Measurements from ENCODE around the gene TTC21A. TPM values are rescaled to one million over a fixed set of nuclear protein-coding genes. Genes with fewer than 3 reads are reported as not detected.

Gene TTC21A
- total RNA-seq, 1 donor from 2014 or later: 3.9 TPM

- no peaks in the 10 kb centered on the region for H3K9me3 Mint-ChIP-seq (ENCODE audit: unreplicated experiment)
- H2AFZ ChIP-seq (ENCODE audit: low read depth, low read length): no peak overlapping the region
- H3K27me3 ChIP-seq (ENCODE audit: insufficient read depth, low read length): no peaks in the 10 kb centered on the region
- H3K27me3 Mint-ChIP-seq (ENCODE audit: low read depth, unreplicated experiment): peaks cover 10% of the 10 kb centered on the region
- H3K36me3 Mint-ChIP-seq (ENCODE audit: low read depth, unreplicated experiment): peaks cover 6% of the 10 kb centered on the region
- no peaks in the 10 kb centered on the region for H4K20me1 ChIP-seq (ENCODE audit: insufficient read depth, low read length)
- TF ChIP-seq EZH2 (IDR thresholded peaks at IDR 0.05; ENCODE audit: insufficient read depth, low read length): no peak
- TF ChIP-seq, protein P1, sequence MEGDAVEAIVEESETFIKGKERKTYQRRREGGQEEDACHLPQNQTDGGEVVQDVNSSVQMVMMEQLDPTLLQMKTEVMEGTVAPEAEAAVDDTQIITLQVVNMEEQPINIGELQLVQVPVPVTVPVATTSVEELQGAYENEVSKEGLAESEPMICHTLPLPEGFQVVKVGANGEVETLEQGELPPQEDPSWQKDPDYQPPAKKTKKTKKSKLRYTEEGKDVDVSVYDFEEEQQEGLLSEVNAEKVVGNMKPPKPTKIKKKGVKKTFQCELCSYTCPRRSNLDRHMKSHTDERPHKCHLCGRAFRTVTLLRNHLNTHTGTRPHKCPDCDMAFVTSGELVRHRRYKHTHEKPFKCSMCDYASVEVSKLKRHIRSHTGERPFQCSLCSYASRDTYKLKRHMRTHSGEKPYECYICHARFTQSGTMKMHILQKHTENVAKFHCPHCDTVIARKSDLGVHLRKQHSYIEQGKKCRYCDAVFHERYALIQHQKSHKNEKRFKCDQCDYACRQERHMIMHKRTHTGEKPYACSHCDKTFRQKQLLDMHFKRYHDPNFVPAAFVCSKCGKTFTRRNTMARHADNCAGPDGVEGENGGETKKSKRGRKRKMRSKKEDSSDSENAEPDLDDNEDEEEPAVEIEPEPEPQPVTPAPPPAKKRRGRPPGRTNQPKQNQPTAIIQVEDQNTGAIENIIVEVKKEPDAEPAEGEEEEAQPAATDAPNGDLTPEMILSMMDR (IDR thresholded peaks at IDR 0.05; ENCODE audit: insufficient read depth, low read depth, low read length): no peak
- no peak overlapping the region for H3K4me3 Mint-ChIP-seq (ENCODE audit: unreplicated experiment)
- peaks cover 5% of the 10 kb centered on the region for H3K4me1 Mint-ChIP-seq (ENCODE audit: low read depth, unreplicated experiment)
- H3K36me3 ChIP-seq (ENCODE audit: insufficient read depth, low read length): no peaks in the 10 kb centered on the region
- H3K9ac ChIP-seq (ENCODE audit: low read length): no peak overlapping the region
- peaks cover 6% of the 10 kb centered on the region for H3K4me1 ChIP-seq (ENCODE audit: insufficient read depth, low read length)
- DNase-seq (ENCODE audit: low read depth): no peak
- H3K4me2 ChIP-seq (ENCODE audit: low read length): no peak overlapping the region
- no peak overlapping the region for H3K27ac Mint-ChIP-seq (ENCODE audit: unreplicated experiment)
- H3K4me3 ChIP-seq (ENCODE audit: insufficient read depth, low read depth, low read length): no peak overlapping the region
- no peak for FAIRE-seq
- no peaks in the 10 kb centered on the region for H3K79me2 ChIP-seq (ENCODE audit: insufficient read depth, low read length)
- no peaks in the 10 kb centered on the region for H3K9me3 ChIP-seq (ENCODE audit: insufficient read depth, low read depth, low read length)
- no peak overlapping the region for H3K27ac ChIP-seq (ENCODE audit: low read depth, low read length)
Observed at GRCh38 chr3:39127269-39127907, 19.9 kb downstream of the TTC21A start.

GRCh38 chr3:39127908-39128304, 20.4 kb downstream of the TTC21A start:
- Mint-ChIP-seq H3K27ac (ENCODE audit: unreplicated experiment) (no peak overlapping the region), H3K4me3 (ENCODE audit: unreplicated experiment) (no peak overlapping the region), H3K36me3 (ENCODE audit: low read depth, unreplicated experiment) (peaks cover 7% of the 10 kb centered on the region), H3K4me1 (ENCODE audit: low read depth, unreplicated experiment) (peaks cover 5% of the 10 kb centered on the region), H3K9me3 (ENCODE audit: unreplicated experiment) (no peaks in the 10 kb centered on the region), H3K27me3 (ENCODE audit: low read depth, unreplicated experiment) (peaks cover 10% of the 10 kb centered on the region)
- Histone ChIP-seq H2AFZ (ENCODE audit: low read depth, low read length) (no peak overlapping the region), H3K79me2 (ENCODE audit: insufficient read depth, low read length) (no peaks in the 10 kb centered on the region), H3K4me1 (ENCODE audit: insufficient read depth, low read length) (peaks cover 6% of the 10 kb centered on the region), H3K9ac (ENCODE audit: low read length) (no peak overlapping the region), H3K36me3 (ENCODE audit: insufficient read depth, low read length) (no peaks in the 10 kb centered on the region), H3K4me3 (ENCODE audit: insufficient read depth, low read depth, low read length) (no peak overlapping the region), H3K9me3 (ENCODE audit: insufficient read depth, low read depth, low read length) (no peaks in the 10 kb centered on the region), H4K20me1 (ENCODE audit: insufficient read depth, low read length) (no peaks in the 10 kb centered on the region), H3K27me3 (ENCODE audit: insufficient read depth, low read length) (no peaks in the 10 kb centered on the region), H3K4me2 (ENCODE audit: low read length) (no peak overlapping the region), H3K27ac (ENCODE audit: low read depth, low read length) (no peak overlapping the region)
- DNase-seq (ENCODE audit: low read depth) (no peak), FAIRE-seq (no peak)
- no peak for TF ChIP-seq EZH2 (IDR thresholded peaks at IDR 0.05; ENCODE audit: insufficient read depth, low read length)
- TF ChIP-seq, protein P1 (IDR thresholded peaks at IDR 0.05; ENCODE audit: insufficient read depth, low read depth, low read length): no peak

DNA sequence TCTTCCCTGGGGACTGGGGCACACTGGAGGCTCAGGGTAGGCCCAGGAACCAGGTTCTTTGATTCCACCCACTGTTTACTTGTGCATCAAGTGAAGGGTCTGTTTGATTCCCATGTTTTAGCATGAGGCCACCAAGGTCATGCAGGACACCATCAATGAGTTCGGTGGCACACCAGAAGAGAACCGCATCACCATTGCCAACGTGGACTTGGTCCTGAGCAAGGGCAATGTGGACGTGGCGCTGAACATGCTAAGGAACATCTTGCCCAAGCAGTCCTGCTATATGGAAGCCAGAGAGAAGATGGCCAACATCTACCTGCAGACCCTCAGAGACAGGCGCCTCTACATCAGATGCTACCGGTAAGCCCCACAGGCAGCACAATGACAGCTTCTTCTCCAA, 21.5 kb downstream of the TTC21A start:
- Histone ChIP-seq H3K4me3 (ENCODE audit: insufficient read depth, low read depth, low read length) (no peak overlapping the region), H3K27ac (ENCODE audit: low read depth, low read length) (no peak overlapping the region), H2AFZ (ENCODE audit: low read depth, low read length) (no peak overlapping the region), H3K9ac (ENCODE audit: low read length) (no peak overlapping the region), H3K27me3 (ENCODE audit: insufficient read depth, low read length) (no peaks in the 10 kb centered on the region), H3K79me2 (ENCODE audit: insufficient read depth, low read length) (no peaks in the 10 kb centered on the region), H3K4me1 (ENCODE audit: insufficient read depth, low read length) (peaks cover 6% of the 10 kb centered on the region), H3K4me2 (ENCODE audit: low read length) (no peak overlapping the region), H3K36me3 (ENCODE audit: insufficient read depth, low read length) (no peaks in the 10 kb centered on the region), H4K20me1 (ENCODE audit: insufficient read depth, low read length) (no peaks in the 10 kb centered on the region), H3K9me3 (ENCODE audit: insufficient read depth, low read depth, low read length) (no peaks in the 10 kb centered on the region)
- no peak overlapping the region for H3K27ac Mint-ChIP-seq (ENCODE audit: unreplicated experiment)
- FAIRE-seq (no peak), DNase-seq (ENCODE audit: low read depth) (no peak)
- peaks cover 5% of the 10 kb centered on the region for H3K4me1 Mint-ChIP-seq (ENCODE audit: low read depth, unreplicated experiment)
- peaks cover 14% of the 10 kb centered on the region for H3K27me3 Mint-ChIP-seq (ENCODE audit: low read depth, unreplicated experiment)
- TF ChIP-seq, protein P1 (IDR thresholded peaks at IDR 0.05; ENCODE audit: insufficient read depth, low read depth, low read length): no peak
- TF ChIP-seq EZH2 (IDR thresholded peaks at IDR 0.05; ENCODE audit: insufficient read depth, low read length): no peak
- peaks cover 14% of the 10 kb centered on the region for H3K36me3 Mint-ChIP-seq (ENCODE audit: low read depth, unreplicated experiment)
- H3K4me3 Mint-ChIP-seq (ENCODE audit: unreplicated experiment): no peak overlapping the region
- no peaks in the 10 kb centered on the region for H3K9me3 Mint-ChIP-seq (ENCODE audit: unreplicated experiment)

All from astrocyte (in vitro differentiated cells and primary cell).